HepG2 (cell line): Measurements from ENCODE around the gene TTC39C.
"Not testable (repeated sequence)": the region's sequence is repeated elsewhere in the genome, so short reads cannot be mapped to it uniquely, and the experiment has no call there.

ENCODE experiments used
- CTCF ChIP-seq: sonication (generic); formaldehyde crosslinking; IDR thresholded peaks from 2 replicates; pipeline ENCODE4 v1.5.0; 2020; ENCODE audit warnings: mild to moderate bottlenecking, missing genetic modification reagents, moderate library complexity
- HNRNPUL1 ChIP-seq: fragments of 200-400 bp; formaldehyde crosslinking; IDR thresholded peaks from 2 replicates; pipeline ENCODE4 v1.6.1; 2017; ENCODE audit warnings: low read depth, mild to moderate bottlenecking, low read length, moderate library complexity
- POLR2A ChIP-seq, 2 experiments: IDR thresholded peaks; 2 replicates each; pipeline ENCODE4 v1.6.1; 2011; ENCODE audit warnings: low read depth in 2 of 2, low read length in 2 of 2, mild to moderate bottlenecking in 1 of 2, moderate library complexity in 1 of 2; ENCODE audit not compliant: insufficient read depth in 1 of 2
- POLR2G ChIP-seq: fragments of 200-400 bp; formaldehyde crosslinking; IDR thresholded peaks from 2 replicates; pipeline ENCODE4 v1.6.1; 2018; ENCODE audit warnings: mild to moderate bottlenecking, low read depth, low read length, moderate library complexity
- PRDM15 ChIP-seq: sonication (generic); formaldehyde crosslinking; IDR thresholded peaks from 2 replicates; pipeline ENCODE4 v1.4.0; 2020; ENCODE audit warnings: missing genetic modification reagents
- SAFB2 ChIP-seq: sonication (generic); formaldehyde crosslinking; IDR thresholded peaks from 2 replicates; pipeline ENCODE4 v1.5.1; 2020; ENCODE audit warnings: missing genetic modification reagents, low read depth, mild to moderate bottlenecking, borderline replicate concordance
- SRF ChIP-seq: IDR thresholded peaks from 2 replicates; pipeline ENCODE4 v1.6.1; 2011; ENCODE audit warnings: mild to moderate bottlenecking, low read depth, low read length, moderate library complexity
- SYNCRIP ChIP-seq: fragments of 200-400 bp; formaldehyde crosslinking; IDR thresholded peaks from 2 replicates; pipeline ENCODE4 v1.6.1; 2018; ENCODE audit warnings: mild to moderate bottlenecking, low read depth, low read length; ENCODE audit not compliant: insufficient read depth
- TAF1 ChIP-seq: sonication (generic); formaldehyde crosslinking; IDR thresholded peaks from 2 replicates; pipeline ENCODE4 v1.4.0; 2020; ENCODE audit warnings: missing genetic modification reagents
- ZBTB44 ChIP-seq: sonication (generic); formaldehyde crosslinking; IDR thresholded peaks from 2 replicates; pipeline ENCODE4 v1.4.0; 2020; ENCODE audit warnings: missing genetic modification reagents
- ZBTB7A ChIP-seq: sonication (generic); formaldehyde crosslinking; IDR thresholded peaks from 2 replicates; pipeline ENCODE4 v1.8.0; 2022; ENCODE audit warnings: mild to moderate bottlenecking, missing genetic modification reagents
- TF ChIP-seq, protein P1 (sequence below): IDR thresholded peaks from 2 replicates; pipeline ENCODE4 v1.6.1; 2016; ENCODE audit warnings: low read depth
- TF ChIP-seq, protein P2 (sequence below): sonication (generic); formaldehyde crosslinking; IDR thresholded peaks from 2 replicates; pipeline ENCODE4 v1.4.0; 2020; ENCODE audit warnings: missing genetic modification reagents

DNA sequence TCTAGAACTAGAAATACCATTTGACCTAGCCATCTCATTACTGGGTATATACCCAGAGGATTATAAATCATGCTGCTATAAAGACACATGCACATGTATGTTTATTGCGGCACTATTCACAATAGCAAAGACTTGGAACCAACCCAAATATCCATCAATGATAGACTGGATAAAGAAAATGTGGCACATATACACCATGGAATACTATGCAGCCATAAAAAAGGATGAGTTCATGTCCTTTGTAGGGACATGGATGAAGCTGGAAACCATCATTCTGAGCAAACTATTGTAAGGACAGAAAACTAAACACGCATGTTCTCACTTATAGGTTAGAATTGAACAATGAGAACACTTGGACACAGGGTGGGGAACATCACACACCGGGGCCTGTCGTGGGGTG is 60.2 kb downstream of the TTC39C start:
- not testable (repeated sequence) for TF ChIP-seq HNRNPUL1; SAFB2 (CRISPR knock-in tag); TAF1 (CRISPR knock-in tag); CTCF (CRISPR knock-in tag); SRF; ZBTB7A (CRISPR knock-in tag); SYNCRIP; POLR2A (IDR thresholded peaks at IDR 0.05; ENCODE audit: insufficient read depth in 1 of 2, low read depth in 2 of 2, low read length in 2 of 2); POLR2G; ZBTB44 (CRISPR knock-in tag); PRDM15 (CRISPR knock-in tag)
- TF ChIP-seq, protein P1, sequence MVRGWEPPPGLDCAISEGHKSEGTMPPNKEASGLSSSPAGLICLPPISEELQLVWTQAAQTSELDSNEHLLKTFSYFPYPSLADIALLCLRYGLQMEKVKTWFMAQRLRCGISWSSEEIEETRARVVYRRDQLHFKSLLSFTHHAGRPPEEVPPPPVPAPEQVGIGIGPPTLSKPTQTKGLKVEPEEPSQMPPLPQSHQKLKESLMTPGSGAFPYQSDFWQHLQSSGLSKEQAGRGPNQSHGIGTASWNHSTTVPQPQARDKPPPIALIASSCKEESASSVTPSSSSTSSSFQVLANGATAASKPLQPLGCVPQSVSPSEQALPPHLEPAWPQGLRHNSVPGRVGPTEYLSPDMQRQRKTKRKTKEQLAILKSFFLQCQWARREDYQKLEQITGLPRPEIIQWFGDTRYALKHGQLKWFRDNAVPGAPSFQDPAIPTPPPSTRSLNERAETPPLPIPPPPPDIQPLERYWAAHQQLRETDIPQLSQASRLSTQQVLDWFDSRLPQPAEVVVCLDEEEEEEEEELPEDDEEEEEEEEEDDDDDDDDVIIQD (CRISPR knock-in tag), result not testable (repeated sequence)
- TF ChIP-seq, protein P2, sequence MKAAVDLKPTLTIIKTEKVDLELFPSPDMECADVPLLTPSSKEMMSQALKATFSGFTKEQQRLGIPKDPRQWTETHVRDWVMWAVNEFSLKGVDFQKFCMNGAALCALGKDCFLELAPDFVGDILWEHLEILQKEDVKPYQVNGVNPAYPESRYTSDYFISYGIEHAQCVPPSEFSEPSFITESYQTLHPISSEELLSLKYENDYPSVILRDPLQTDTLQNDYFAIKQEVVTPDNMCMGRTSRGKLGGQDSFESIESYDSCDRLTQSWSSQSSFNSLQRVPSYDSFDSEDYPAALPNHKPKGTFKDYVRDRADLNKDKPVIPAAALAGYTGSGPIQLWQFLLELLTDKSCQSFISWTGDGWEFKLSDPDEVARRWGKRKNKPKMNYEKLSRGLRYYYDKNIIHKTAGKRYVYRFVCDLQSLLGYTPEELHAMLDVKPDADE (CRISPR knock-in tag), result not testable (repeated sequence)
